Ramos (cell line): ENCODE measurements around the gene SUSD2.
"Not testable (repeated sequence)": the region's sequence is repeated elsewhere in the genome, so short reads cannot be mapped to it uniquely, and the experiment has no call there.

ENCODE experiments used
- in situ Hi-C: fragments of 300-500 bp; cut with MboI; formaldehyde crosslinking; loops from one replicate; pipeline ENCODE4 v1.14.3; 2022; ENCODE audit warnings: low sequenced_read_pairs; ENCODE audit not compliant: unreplicated experiment

Gene SUSD2

DNA sequence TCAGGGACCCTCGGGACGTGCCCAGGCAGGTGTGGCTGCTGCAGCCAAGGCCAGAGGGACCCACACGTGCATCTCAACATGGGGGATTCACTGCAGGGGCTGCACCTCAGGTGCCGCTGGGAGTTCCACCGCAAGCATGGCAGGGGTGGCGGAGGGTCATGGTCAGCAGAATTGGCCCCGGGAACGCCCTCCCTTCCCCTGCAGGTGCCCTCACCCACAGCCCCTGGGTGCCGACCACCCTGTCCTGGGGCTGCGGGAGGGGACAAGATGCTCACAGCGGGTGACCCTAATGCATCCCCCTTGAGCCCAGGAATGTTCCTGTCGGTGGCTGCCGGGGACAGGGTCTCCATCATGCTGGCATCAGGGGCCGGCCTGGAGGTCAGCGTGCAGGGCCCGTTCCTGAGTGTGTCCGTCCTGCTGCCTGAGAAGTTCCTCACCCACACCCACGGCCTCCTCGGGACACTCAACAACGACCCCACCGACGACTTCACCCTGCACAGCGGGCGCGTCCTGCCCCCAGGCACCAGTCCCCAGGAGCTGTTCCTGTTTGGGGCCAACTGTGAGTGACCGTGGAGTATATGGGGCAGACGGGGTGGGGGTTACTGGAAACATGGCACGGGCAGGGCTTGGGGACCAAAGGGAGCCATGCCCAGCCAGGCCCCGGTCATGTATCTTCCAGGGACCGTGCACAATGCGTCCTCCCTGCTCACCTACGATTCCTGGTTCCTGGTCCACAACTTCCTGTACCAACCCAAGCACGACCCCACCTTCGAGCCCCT is 5.8 kb downstream of the SUSD2 start:
- in situ Hi-C loops = no loop called here

DNA sequence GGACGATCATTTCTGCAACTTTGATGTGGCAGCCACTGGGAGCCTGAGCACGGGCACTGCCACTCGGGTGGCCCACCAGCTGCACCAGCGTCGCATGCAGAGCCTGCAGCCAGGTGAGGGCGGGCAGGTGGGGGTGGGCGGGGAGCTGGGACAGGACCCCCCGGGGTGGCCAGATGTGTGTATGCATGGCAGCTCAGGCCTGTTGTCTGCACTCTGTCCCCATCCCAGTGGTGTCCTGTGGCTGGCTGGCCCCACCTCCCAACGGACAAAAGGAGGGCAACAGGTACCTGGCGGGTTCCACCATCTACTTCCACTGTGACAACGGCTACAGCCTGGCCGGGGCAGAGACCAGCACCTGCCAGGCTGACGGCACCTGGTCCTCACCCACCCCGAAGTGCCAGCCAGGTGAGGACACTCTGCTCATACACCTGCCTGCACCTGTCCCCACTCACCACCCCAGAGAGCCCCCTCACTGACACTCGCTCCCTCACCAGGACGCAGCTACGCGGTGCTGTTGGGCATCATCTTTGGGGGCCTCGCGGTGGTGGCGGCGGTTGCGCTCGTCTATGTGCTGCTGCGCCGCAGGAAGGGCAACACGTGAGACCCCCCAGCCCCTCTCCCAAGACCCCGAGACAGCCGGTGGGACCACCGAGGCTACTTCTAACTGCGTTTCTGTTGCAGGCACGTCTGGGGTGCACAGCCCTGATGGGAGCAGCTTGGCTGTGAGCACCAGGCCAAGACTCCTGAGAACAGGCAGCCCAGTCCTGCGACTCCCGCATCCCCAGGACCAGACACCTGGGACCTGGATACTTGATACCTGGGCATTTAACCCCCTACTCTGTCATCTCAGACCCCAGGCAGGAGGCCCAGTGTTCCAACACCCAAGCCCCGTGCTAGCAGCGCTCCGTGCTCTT is 6.7 kb downstream of the SUSD2 start:
- in situ Hi-C loops = no loop called here

DNA sequence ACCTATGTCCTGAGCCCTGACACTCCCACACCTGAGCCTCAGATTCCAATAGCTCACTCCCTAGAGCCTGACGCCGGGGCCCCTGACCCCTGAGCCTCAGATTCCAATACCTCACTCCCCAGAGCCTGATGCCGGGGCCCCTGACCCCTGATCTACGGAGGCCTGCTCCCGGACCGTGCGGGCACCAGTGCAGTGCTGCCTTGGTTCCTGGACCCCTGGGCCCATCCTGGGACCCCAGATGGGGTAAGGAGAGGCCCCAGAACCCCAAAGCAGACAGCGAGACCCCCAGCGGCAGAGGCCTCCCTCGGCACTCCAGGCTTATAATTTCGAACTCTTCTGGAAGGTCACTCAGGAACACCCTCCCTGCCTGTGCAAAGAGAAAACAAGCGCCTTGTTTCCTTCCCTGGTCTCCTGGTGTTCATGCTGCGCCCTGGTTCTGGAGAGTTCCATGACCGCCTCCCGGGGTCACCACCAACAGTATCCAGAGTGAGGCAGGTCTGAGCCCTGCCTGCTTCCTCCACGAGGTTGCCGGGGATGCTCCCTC is 7.5 kb downstream of the SUSD2 start:
- in situ Hi-C loops = no loop called here

DNA sequence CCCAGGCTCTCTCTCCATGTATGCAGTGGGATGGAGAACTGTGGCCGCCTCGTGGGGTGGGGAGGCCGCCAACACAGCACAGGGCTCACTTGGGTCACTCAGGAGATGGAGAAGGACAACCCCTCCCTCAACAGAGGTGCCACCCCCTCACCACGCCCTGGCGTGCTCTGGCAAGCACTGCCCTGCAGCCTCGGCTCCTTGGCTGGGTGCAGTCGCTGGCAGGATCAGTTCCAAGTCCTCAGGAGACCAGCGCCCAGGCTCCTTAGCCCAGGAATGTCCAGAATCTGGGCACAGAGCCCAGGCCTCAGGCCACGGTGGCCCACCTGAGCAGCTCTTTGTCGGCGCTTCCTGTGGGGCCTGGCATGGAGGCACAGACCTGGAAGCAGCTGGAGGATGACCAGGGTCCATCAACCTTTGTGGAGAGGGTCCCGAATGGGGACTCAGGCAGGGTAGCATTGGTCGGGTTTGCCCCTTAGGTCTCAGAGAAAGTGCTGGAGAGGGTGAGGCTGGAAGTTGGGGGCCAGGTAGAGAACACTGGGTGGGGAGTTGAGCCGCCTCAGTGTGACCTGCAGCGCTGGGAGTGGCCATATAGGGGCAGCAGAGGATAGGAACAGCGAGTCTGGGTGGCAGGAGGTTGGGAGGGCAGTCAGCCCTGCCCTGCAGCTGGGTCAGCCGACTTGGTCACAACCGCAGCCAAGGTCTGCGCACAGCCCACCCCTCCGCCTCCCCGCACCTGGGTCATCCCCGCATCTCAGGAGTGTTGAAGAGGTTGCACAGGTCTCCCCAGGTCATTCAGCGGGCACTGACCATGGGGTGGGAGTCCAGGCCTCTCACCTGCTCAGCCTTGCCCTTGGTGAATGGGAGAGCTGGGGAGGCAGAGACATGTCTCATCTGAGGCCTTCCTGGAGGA is 8.2 kb downstream of the SUSD2 start:
- in situ Hi-C loops = no loop called here

DNA sequence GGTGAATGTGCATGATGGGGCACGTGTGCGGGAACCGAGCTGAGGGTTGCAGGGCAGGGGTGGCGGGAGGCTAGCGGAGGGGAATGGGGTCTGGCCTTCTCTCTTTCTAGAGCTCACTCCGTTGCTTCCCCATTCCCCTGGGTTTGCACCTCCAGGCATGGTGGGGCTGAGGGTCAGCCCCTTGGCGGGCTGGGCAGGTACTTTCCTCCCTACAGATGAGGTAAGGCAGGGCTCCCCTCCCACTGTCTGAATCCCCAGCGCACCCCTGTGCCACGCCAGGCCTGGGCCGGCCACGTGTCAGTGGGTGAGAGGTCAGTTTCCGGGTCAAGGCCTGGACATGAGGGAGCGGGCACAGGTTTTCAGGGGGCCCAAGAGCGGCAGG is 8.9 kb downstream of the SUSD2 start:
- in situ Hi-C loops = no loop called here

- in situ Hi-C loops = no loop called here
Observed at GRCh38 chr22:24190596-24191208, 9.4 kb downstream of the SUSD2 start.

- in situ Hi-C loops = no loop called here
Observed at GRCh38 chr22:24191381-24191841, 10.1 kb downstream of the SUSD2 start.

- in situ Hi-C loops = no loop called here
Observed at GRCh38 chr22:24191893-24192292, 10.6 kb downstream of the SUSD2 start.

- in situ Hi-C loops = no loop called here
Observed at GRCh38 chr22:24198682-24199052, 17.4 kb downstream of the SUSD2 start.

- in situ Hi-C loops = no loop called here
Observed at GRCh38 chr22:24200619-24201212, 19.4 kb downstream of the SUSD2 start.

DNA sequence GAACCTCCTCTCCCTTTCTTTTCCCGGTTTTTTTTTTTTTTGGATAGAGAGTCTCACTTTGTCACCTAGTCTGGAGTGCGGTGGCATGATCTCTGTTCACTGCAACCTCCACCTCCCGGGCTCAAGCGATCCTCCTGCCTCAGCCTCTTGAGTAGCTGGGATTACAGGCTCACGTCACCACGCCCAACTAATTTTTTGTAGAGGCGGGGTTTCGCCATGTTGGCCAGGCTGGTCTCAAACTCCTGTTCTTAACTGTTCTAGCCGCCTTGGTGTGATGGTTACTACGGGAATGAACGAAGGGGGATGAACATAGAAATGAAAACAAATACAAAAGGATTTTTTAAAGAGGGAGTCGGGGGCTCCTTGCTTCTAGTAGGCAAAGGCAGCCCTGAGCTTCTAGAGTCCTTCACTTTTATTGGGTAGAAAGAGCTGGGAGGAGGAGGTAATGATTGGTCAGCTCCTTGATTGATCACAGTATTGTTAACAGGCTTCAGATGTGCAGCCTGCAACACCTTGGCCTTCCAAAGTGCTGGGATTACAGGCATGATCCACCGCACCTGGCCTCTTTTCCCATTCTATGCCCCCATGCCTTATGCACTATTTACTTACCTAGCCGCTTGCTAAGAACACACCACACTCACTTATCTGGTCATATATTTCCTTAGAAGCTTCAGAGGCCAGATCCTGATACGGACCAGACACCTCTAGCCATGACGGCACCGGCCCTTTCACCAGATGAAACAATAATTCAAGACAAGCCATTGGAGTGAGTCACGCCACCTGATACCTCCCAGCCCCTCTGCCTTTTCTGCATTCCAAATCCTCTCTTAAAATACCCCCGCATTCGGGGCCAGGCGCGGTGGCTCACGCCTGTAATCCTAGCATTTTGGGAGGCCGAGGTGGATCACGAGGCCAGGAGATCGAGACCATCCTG is 20.7 kb downstream of the SUSD2 start:
- in situ Hi-C loops = no loop called here

- in situ Hi-C loops = not testable (repeated sequence)
Observed at GRCh38 chr22:24203856-24204255, 22.6 kb downstream of the SUSD2 start.

DNA sequence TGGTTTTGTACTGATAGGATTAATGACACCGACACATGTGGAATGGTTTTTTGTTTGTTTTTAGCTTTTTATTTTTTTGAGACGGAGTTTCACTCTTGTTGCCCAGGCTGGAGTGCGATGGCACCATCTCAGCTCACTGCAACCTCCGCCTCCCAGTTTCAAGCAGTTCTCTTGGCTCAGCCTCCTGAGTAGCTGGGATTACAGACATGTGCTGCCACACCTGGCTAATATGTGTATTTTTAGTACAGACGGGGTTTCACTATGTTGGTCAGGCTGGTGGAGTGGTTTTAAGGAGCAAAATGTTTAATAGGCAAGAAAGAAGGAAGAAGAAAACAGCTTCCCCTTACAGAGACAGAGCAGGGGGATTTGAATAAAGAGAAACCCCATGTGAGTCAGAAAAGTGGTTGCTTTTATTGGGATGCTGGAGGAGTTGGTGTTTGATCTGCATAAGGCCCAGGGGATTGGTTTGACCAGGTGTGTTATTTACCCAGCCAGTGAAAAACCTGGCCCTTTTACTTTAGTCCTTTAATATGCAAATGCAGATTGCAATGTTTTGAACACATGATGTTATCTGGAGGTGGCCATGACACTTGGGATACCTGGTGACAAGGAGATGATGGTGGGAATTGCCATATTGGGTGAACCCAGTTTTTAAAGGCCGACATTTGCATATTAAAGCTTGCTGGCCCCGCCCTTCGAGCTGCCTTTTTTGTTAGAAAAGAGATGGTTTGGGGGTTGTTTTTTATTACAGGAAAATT is 24.3 kb downstream of the SUSD2 start:
- in situ Hi-C loops = no loop called here

DNA sequence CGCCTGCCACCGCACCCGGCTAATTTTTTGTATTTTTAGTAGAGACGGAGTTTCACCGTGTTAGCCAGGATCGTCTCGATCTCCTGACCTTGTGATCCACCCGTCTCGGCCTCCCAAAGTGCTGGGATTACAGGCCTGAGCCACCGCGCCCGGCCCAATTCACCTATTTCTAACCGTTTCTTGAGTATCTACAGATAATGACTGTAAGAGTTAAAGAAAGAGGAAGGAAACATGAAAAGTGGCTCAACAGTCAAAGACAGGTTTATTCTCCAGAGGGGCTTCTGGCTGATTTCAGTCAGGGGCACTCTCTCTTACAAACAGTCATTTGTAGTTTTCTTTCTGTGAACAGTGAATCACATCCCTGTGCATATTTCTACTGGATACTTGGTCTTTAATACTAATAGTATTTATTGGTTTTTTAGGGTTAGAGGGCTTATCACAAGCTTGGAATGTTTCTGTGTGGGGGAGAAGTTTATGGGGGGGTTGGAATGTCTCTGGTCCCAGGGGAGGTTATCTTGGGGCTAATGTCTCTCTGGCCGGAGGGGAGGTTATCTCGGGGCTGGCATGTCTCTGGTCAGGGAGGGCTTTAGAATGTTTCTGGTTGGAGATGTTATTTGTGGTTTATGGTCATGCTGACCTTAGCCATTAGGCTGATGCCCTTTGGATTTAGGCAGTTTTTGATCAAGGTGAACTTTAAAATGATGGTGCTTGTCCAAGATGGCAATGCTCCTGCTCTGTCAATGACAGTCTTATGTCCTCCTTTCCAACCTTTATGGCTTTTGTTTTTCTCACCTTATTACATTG is 25.4 kb downstream of the SUSD2 start:
- in situ Hi-C loops = not testable (repeated sequence)

GRCh38 chr22:24207264-24208011 is 26.2 kb downstream of the SUSD2 start:
- in situ Hi-C loops = no loop called here
